GM19438 (cell line): ENCODE results near the gene CD68.

Experiments used
- ATAC-seq: cut with Tn5 transposase; IDR thresholded peaks from one replicate; pipeline ENCODE4 v1.9.1; 2021; ENCODE audit warnings: low read depth; ENCODE audit not compliant: unreplicated experiment

CD68 gene, protein sequence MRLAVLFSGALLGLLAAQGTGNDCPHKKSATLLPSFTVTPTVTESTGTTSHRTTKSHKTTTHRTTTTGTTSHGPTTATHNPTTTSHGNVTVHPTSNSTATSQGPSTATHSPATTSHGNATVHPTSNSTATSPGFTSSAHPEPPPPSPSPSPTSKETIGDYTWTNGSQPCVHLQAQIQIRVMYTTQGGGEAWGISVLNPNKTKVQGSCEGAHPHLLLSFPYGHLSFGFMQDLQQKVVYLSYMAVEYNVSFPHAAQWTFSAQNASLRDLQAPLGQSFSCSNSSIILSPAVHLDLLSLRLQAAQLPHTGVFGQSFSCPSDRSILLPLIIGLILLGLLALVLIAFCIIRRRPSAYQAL

DNA sequence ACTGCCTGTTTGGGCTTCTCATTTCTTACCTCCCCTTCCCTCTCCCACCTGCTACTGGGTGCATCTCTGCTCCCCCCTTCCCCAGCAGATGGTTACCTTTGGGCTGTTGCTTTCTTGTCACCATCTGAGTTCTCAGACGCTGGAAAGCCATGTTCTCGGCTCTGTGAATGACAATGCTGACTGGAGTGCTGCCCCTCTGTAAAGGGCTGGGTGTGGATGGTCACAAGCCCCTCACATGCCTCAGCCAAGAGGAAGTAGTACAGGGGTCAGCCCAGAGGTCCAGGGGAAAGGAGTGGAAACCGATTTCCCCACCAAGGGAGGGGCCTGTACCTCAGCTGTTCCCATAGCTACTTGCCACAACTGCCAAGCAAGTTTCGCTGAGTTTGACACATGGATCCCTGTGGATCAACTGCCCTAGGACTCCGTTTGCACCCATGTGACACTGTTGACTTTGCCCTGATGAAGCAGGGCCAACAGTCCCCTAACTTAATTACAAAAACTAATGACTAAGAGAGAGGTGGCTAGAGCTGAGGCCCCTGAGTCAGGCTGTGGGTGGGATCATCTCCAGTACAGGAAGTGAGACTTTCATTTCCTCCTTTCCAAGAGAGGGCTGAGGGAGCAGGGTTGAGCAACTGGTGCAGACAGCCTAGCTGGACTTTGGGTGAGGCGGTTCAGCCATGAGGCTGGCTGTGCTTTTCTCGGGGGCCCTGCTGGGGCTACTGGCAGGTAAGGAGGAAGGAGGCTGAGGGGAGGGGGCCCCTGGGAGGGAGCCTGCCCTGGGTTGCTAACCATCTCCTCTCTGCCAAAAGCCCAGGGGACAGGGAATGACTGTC is at the start of gene CD68:
CD68 (plus strand) TSS at position 638 of the 833 bp plus-strand sequence; CDS start at position 678, 40 bp downstream.
- no peak for ATAC-seq

DNA sequence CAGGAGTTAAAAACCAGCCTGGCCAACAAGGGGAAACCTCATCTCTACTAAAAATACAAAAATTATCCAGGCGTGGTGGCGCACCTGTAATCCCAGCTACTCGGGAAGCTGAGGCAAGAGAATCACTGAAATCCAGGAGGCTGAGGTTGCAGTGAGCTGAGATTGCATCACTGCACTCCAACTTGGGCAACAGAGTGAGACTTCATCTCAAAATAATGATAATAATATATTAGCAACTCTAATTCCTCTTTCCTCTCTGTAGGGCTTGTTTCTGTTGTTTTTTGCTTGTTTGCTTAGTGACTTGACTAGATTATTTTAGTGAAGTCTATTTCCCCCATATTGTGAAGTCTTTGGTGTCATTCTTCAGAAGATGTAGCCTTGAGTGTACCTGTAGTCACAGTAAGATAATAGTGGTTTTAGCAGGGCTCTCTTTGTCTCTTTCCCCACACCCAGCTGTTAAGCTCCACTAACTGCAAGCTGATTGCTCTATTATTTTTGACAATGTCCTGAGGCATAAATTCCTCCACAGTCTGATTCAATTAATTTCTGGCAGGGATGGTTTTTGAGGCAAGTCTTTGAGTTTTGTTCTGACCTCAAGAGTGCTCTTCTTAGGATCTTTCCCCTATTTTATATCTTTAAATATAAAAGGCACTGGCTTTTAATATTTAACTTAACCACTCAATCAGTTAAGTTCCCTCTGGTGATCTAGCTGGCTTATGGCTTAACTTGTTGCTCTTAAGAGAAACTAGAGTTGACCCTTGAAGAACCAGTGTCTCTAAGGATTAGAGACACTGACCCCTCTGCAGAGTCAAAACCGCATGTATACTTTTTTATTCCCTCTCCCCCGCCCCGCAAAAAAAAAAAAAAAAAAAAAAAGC is 49.2 kb upstream of the CD68 start:
- ATAC-seq = no peak

DNA sequence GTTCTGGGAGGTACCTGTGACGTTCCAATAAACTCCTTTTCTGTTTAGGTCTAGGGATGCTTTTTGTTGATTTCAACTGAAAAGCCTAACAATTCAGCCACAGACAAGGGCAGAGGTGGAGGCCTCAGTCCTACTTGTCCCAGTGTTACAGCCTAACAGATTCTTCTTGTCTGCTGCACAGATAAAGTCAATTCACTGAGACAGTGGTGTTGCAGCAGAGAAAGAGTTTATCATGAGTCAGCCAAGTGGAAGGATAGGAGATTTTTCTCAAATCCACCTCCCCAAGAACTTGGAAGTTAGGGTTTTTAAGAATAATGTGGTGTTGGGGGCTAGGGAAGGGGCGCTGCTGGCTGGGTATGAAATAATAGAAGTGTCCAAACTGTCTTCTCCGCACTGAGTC is 41.4 kb upstream of the CD68 start:
- no peak for ATAC-seq

DNA sequence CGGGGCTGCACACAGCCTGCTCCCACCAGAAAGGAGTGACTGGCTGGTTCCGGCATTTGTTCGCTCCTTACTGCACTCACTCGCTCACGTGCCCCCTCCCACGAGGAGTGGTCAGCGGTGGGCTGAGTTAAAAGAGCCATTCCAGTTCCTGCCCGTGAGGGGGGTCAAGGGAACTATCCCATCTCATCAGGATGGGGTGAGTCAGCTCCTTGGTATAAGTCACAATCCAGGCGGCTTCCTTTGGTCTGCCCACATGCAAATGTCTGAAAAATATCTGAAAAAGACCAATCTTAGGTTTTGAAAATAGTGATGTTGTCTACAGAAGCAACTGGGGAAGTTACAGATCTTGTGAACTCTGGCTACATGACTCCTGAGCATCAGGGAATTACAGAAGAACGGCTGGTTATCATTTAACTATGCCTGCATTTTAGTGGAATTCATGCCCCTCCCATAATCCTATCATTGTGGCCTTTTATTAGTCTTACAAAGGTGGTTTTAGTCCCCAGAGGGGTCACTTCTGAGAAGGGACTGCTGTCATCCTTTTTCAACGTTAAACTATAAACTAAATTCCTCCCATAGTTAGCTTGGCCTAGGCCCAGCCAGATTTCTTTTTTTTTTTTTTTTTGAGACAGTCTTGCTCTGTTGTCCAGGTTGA is 40.4 kb upstream of the CD68 start:
- no peak for ATAC-seq

- ATAC-seq = no peak
These were observed 38.3 kb upstream of the CD68 start for GRCh38 chr17:7541074-7541621.

GRCh38 chr17:7544911-7545310 is 34.5 kb upstream of the CD68 start:
- no peak for ATAC-seq

DNA sequence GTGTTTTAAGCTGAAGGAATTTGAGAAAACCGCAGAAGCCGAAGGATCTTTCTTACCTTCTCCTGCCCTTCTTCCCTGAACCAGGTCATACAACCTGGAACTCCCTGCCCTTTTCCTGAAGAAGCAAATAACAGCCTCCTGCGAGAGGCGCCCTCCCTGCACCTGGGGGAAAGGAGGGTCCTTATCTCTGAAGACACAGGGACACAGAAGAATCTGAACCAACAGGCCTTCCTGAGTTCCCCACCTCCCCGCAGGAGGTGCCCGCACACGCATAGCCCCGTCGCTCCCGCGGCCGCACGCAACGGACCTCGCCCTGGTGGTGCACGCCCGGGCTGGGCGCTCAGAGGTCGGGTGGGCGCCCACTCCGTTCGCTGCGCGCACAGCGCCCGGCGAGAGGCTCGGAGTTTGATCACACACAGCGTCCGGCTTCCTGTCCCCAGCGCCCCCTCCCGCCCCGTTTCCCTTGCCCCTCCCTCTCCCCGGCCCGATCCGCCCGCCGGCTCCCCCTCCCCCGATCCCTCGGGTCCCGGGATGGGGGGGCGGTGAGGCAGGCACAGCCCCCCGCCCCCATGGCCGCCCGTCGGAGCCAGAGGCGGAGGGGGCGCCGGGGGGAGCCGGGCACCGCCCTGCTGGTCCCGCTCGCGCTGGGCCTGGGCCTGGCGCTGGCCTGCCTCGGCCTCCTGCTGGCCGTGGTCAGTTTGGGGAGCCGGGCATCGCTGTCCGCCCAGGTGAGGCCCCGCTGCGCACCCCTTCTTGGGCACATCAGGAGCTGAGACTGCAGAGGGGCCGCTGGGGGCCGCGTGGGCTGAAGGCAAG is 30.6 kb upstream of the CD68 start, which contains the start of gene TNFSF12:
TNFSF12 (plus strand) TSS at position 474 of the 816 bp plus-strand sequence; CDS start at position 570, 96 bp downstream.
- ATAC-seq = no peak

DNA sequence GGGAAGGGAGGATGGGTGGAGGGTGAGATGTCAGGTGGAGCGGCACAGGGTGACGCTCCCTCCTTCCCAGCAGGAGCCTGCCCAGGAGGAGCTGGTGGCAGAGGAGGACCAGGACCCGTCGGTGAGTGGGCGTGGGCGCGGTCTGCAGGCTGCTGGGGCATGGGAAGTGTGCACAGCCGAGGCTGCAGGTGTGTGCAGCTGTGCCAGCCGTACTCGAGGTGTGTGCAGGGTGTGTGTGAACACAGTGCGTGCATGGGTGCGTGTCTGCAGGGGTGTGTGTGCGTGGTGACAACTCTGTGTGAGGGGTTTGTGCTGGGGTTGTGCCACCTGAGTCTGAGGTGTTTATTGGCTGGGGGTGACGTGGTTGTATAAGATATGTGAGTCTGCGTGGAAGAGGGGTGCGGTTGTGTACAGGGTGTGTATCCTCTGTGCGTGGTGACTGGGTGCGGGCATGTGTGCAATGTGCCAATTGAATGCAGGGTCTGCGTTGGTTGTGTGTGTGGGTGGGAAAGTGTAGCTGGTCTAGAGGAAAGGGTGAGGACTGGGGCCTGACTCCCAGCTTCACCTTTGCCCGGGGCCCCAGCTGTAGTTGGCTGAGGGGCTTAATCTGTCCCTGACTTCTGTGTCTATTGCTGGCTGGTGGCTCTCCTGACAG is 29.9 kb upstream of the CD68 start:
- no peak for ATAC-seq

DNA sequence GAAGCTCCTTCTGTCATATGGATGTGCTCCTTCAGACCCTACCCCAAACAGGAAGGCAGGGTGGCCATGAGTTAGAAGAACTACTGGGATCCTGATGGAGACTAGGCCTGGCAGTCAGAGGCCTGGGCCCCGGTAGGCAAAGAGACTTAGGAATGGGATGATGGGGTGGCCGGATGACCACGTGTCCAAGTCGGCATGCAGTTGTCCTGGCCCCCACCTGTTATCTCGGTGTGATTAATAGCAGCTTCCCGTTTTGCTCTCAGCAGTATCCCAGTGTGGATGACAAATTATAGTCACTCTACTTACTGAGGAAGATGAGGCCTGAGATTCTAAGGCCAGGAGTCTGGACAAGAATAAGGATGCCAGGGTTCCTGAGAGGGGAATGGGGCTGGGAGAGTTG is 29.1 kb upstream of the CD68 start:
- no peak for ATAC-seq

DNA sequence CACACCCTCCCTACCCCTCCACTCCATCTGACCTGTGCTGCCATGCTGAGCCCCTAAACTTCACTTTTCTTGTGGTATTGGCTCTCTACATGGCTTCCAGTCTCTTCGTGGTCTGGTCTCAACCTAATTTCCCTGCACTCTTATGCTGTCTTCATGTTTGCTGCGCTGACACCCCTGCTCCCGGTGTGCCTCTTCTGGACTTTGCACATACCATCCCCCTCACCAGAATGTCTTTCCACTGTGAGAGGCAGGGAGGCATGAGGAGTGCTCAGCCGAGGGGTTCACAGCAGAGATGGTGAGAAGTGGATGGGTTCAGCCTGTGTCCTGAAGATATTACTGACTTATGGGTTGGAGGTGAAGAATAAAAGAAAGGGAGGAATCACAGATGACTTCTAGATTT is 28.0 kb upstream of the CD68 start:
- ATAC-seq = no peak

GRCh38 chr17:7552621-7553051 is 26.8 kb upstream of the CD68 start:
- ATAC-seq = peak; percentile 65

- no peak for ATAC-seq
These were observed 26.1 kb upstream of the CD68 start for GRCh38 chr17:7553356-7553755.

DNA sequence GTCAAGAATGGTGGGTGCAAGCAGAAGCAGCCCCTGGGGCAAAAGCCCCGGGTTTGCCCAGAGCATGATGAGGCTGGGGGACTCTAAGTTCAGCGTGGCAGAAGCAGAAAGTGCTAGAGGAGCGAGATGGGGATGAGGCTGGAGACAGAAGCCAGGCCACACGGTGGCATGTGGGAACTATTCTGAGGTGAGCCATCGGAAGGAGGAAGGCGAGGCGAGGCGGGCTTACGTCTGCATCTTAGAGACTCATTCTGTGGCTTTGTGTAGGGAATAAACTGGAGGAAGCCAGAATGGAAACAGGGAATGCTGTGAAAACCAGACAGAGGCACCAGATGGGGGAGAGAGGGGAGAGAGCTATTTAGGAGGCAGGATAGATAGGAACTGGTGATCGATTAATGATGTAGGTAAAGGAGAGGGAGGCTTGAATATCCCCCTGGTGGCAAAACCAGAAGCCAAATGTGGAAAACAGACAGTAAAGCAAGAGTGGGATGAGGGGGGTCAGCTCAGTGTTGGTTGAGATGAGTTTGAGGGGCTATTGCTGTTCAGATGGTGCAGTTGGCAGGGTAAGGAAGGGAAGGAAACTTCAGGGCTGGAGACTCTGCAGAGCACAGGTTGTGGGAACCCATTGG is 24.0 kb upstream of the CD68 start:
- no peak for ATAC-seq

DNA sequence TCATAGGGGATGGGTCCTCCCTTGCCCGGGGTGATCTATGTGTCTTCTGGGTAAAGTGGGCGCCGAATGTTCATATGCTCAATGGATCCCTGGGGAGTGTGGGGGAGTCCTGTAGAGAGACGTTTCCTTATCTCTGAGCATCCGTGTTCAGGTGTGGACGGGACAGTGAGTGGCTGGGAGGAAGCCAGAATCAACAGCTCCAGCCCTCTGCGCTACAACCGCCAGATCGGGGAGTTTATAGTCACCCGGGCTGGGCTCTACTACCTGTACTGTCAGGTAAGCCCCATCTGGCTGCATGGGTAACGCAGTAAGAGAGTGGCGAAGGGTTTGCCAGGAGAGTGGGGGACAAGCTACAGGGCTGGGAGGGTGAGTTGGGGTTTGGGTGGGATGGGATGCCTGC is 22.8 kb upstream of the CD68 start:
- no peak for ATAC-seq

DNA sequence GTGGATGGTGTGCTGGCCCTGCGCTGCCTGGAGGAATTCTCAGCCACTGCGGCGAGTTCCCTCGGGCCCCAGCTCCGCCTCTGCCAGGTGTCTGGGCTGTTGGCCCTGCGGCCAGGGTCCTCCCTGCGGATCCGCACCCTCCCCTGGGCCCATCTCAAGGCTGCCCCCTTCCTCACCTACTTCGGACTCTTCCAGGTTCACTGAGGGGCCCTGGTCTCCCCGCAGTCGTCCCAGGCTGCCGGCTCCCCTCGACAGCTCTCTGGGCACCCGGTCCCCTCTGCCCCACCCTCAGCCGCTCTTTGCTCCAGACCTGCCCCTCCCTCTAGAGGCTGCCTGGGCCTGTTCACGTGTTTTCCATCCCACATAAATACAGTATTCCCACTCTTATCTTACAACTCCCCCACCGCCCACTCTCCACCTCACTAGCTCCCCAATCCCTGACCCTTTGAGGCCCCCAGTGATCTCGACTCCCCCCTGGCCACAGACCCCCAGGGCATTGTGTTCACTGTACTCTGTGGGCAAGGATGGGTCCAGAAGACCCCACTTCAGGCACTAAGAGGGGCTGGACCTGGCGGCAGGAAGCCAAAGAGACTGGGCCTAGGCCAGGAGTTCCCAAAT is 22.2 kb upstream of the CD68 start:
- no peak for ATAC-seq

- ATAC-seq = no peak
These were observed 21.5 kb upstream of the CD68 start for GRCh38 chr17:7557775-7558543.
